IMR-90 (cell line): ENCODE results near the gene SMAD7.

Experiments
- MAFK ChIP-seq: IDR thresholded peaks from 2 replicates; pipeline ENCODE4 v1.6.1; 2012; ENCODE audit warnings: low read depth, low read length, improper control_type of control experiment
- POLR2A ChIP-seq: IDR thresholded peaks from 2 replicates; pipeline ENCODE4 v1.6.1; 2012; ENCODE audit warnings: mild to moderate bottlenecking, low read depth, low read length
- RAD21 ChIP-seq: IDR thresholded peaks from 2 replicates; pipeline ENCODE4 v1.6.1; 2012; ENCODE audit warnings: low read length, improper control_type of control experiment
- TF ChIP-seq, protein P1 (sequence below): conservative IDR thresholded peaks from 2 replicates; pipeline ENCODE4 v1.5.1; 2012; ENCODE audit warnings: mild to moderate bottlenecking, low read depth, low read length, improper control_type of control experiment

GRCh38 chr18:48948112-48949049, 2.4 kb downstream of the SMAD7 start:
- TF ChIP-seq POLR2A (peak; percentile 61), MAFK (no peak), RAD21 (peak; percentile 44)
- TF ChIP-seq, protein P1, sequence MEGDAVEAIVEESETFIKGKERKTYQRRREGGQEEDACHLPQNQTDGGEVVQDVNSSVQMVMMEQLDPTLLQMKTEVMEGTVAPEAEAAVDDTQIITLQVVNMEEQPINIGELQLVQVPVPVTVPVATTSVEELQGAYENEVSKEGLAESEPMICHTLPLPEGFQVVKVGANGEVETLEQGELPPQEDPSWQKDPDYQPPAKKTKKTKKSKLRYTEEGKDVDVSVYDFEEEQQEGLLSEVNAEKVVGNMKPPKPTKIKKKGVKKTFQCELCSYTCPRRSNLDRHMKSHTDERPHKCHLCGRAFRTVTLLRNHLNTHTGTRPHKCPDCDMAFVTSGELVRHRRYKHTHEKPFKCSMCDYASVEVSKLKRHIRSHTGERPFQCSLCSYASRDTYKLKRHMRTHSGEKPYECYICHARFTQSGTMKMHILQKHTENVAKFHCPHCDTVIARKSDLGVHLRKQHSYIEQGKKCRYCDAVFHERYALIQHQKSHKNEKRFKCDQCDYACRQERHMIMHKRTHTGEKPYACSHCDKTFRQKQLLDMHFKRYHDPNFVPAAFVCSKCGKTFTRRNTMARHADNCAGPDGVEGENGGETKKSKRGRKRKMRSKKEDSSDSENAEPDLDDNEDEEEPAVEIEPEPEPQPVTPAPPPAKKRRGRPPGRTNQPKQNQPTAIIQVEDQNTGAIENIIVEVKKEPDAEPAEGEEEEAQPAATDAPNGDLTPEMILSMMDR, result peak; percentile 34
